GM12878 (cell line): ENCODE measurements around the gene NPHS1. TPM values are rescaled to one million over a fixed set of nuclear protein-coding genes. Genes with fewer than 3 reads are reported as not detected.

Source experiments
- ATAC-seq: fragments of 200-7000 bp; cut with Tn5 transposase; 3 replicates; pipeline ENCODE4 v1.9.1; 2020; ENCODE audit warnings: mild to moderate bottlenecking, moderate library complexity
- BruUV-seq: library from RNA; stranded (reverse); fragments of 400-500 nt; replicated peaks from 2 replicates; lab custom pipeline; 2021; lab: Mats Ljungman, UMichigan
- CTCF ChIA-PET: fragments of 300-600 bp; sonication (Branson Sonifier 250); formaldehyde crosslinking; extraction: SDS; loops from one replicate; lab custom pipeline; 2021; ENCODE audit warnings: inconsistent platforms; lab: Yijun Ruan, JAX
- POLR2A ChIA-PET: fragments of 350-600 bp; formaldehyde crosslinking; extraction: SDS; loops from one replicate; lab custom pipeline; 2021; ENCODE audit warnings: inconsistent platforms; lab: Charles Lee
- RAD21 ChIA-PET: fragments of 300-600 bp; sonication (Branson Sonifier 250); formaldehyde crosslinking; loops from one replicate; lab custom pipeline; 2023; ENCODE audit warnings: antibody characterized with exemption; ENCODE audit not compliant: unreplicated experiment; lab: Charles Lee
- SMC1A ChIA-PET: fragments of 300-600 bp; sonication (Branson Sonifier 250); formaldehyde crosslinking; loops from one replicate; lab custom pipeline; 2023; ENCODE audit not compliant: unreplicated experiment, uncharacterized antibody; lab: Charles Lee
- DNase-seq: peaks from one replicate; pipeline ENCODE4 v3.0.0-alpha.2; 2011; ENCODE audit warnings: low read depth, low spot score
- FAIRE-seq: peaks from 3 replicates; lab custom pipeline; 2011; peaks lifted over from hg19 to GRCh38; lab: Jason Lieb, UNC
- H2AFZ ChIP-seq: 2 replicates; pipeline ENCODE4 v1.6.0; 2011; ENCODE audit warnings: low read depth, low read length, control low read depth; ENCODE audit not compliant: control insufficient read depth
- H3K27ac ChIP-seq: 2 replicates; pipeline ENCODE4 v1.5.1; 2011; ENCODE audit warnings: control low read depth; ENCODE audit not compliant: control insufficient read depth, insufficient read depth
- H3K27me3 ChIP-seq, 2 experiments: replicated peaks in 1 of 2; 2 replicates each; pipeline versions ENCODE4 v1.6.0 to v1.6.1; 2011; ENCODE audit warnings: low read length in 1 of 2; ENCODE audit not compliant: control insufficient read depth in 2 of 2, insufficient read depth in 2 of 2
- H3K36me3 ChIP-seq, 2 experiments: 2 replicates each; pipeline ENCODE4 v1.5.1; 2011; ENCODE audit warnings: low read length in 1 of 2; ENCODE audit not compliant: control insufficient read depth in 2 of 2, insufficient read depth in 2 of 2
- H3K4me1 ChIP-seq: 2 replicates; pipeline ENCODE4 v1.6.1; 2011; ENCODE audit warnings: mild to moderate bottlenecking, low read length, moderate library complexity, mixed read lengths; ENCODE audit not compliant: control insufficient read depth, insufficient read depth
- H3K4me2 ChIP-seq: 2 replicates; pipeline ENCODE4 v1.6.0; 2011; ENCODE audit warnings: control low read depth; ENCODE audit not compliant: control insufficient read depth, insufficient read depth
- H3K4me3 ChIP-seq: fragments of 200-600 bp; sonication (generic); 2 replicates; pipeline ENCODE4 v1.5.1; 2016
- H3K79me2 ChIP-seq: 2 replicates; pipeline ENCODE4 v1.6.0; 2011; ENCODE audit warnings: low read length; ENCODE audit not compliant: control insufficient read depth, insufficient read depth
- H3K9ac ChIP-seq: 2 replicates; pipeline ENCODE4 v1.8.0; 2011; ENCODE audit warnings: low read length, control low read depth, mixed read lengths; ENCODE audit not compliant: control insufficient read depth, insufficient read depth
- H3K9me3 ChIP-seq: replicated peaks from 3 replicates; pipeline ENCODE4 v1.5.1; 2011; ENCODE audit warnings: mild to moderate bottlenecking, low read length; ENCODE audit not compliant: control insufficient read depth, insufficient read depth
- H4K20me1 ChIP-seq: 2 replicates; pipeline ENCODE4 v1.6.0; 2011; ENCODE audit not compliant: control insufficient read depth, insufficient read depth
- BHLHE40 ChIP-seq, 2 experiments: fragments of 450-650 bp in 1 of 2; IDR thresholded peaks; 2 replicates each; pipeline ENCODE4 v1.6.1; 2011 to 2017; ENCODE audit warnings: low read depth in 2 of 2, borderline replicate concordance in 1 of 2, improper control_type of control experiment in 1 of 2, low read length in 1 of 2, mild to moderate bottlenecking in 1 of 2
- BMI1 ChIP-seq: fragments of 450-650 bp; IDR thresholded peaks from 2 replicates; pipeline ENCODE4 v1.6.1; 2016; ENCODE audit warnings: mild to moderate bottlenecking, moderate library complexity, borderline replicate concordance
- NFYB ChIP-seq: IDR thresholded peaks from 2 replicates; pipeline ENCODE4 v1.6.1; 2011; ENCODE audit warnings: low read depth, mild to moderate bottlenecking, low read length, improper control_type of control experiment, moderate library complexity; ENCODE audit not compliant: insufficient read depth
- NRF1 ChIP-seq: conservative IDR thresholded peaks from 2 replicates; pipeline ENCODE4 v1.6.1; 2011; ENCODE audit warnings: mild to moderate bottlenecking, low read depth, low read length, improper control_type of control experiment
- PKNOX1 ChIP-seq: fragments of 450-650 bp; IDR thresholded peaks from 2 replicates; pipeline ENCODE4 v1.6.1; 2016; ENCODE audit warnings: mild to moderate bottlenecking
- SIX5 ChIP-seq: IDR thresholded peaks from 2 replicates; pipeline ENCODE4 v1.6.1; 2011; ENCODE audit warnings: mild to moderate bottlenecking, low read depth, low read length, moderate library complexity; ENCODE audit not compliant: severe bottlenecking
- SMAD5 ChIP-seq: IDR thresholded peaks from 2 replicates; pipeline ENCODE4 v1.6.1; 2016; ENCODE audit warnings: antibody characterized with exemption, low read depth
- SUPT20H ChIP-seq: IDR thresholded peaks from 2 replicates; pipeline ENCODE4 v1.6.1; 2011; ENCODE audit warnings: low read depth, mild to moderate bottlenecking, low read length, moderate library complexity, borderline replicate concordance; ENCODE audit not compliant: control insufficient read depth
- TBL1XR1 ChIP-seq: IDR thresholded peaks from 2 replicates; pipeline ENCODE4 v1.6.1; 2012; ENCODE audit warnings: low read depth, low read length, improper control_type of control experiment
- ZSCAN29 ChIP-seq: fragments of 450-650 bp; IDR thresholded peaks from 2 replicates; pipeline ENCODE4 v1.6.1; 2017; ENCODE audit warnings: mild to moderate bottlenecking, moderate library complexity
- WGBS: methylation state at CpG from one replicate; pipeline ENCODE4 v1.1.6; 2016; ENCODE audit warnings: low lambda C conversion rate; ENCODE audit not compliant: insufficient replicate concordance, insufficient coverage; ENCODE audit errors: missing lambda C conversion rate; 5-methylcytosine and 5-hydroxymethylcytosine counted together
- in situ Hi-C: fragments of 300-500 bp; cut with MboI; formaldehyde crosslinking; loops from 9 replicates; pipeline ENCODE4 v1.14.3; 2018; ENCODE audit warnings: mixed read lengths
- intact Hi-C: fragments of 100-400 bp; cut with micrococcal nuclease; formaldehyde crosslinking; loops from one replicate; pipeline ENCODE4 v1.14.2; 2022; ENCODE audit not compliant: unreplicated experiment
- polyA plus RNA-seq, 11 experiments: library from polyadenylated mRNA; depleted of rRNA in 4 of 11; unstranded in 6 of 11; stranded (reverse) in 5 of 11; fragments of >200 nt; fragmentation: Nextera tagmentation in 4 of 11; fragmentation: Illumina TruSeq in 1 of 11; extraction: Ambion mirVana in 4 of 11; extraction: Trizol in 1 of 11; gene quantifications; 1 replicate in 1 of 11; 2 replicates in 10 of 11; pipeline versions ENCODE4 v1.2.1 to v1.2.3, GENCODE V29; 2011 to 2016; ENCODE audit warnings: inconsistent platforms in 2 of 11, missing spikeins in 2 of 11, low read depth in 1 of 11
- total RNA-seq, 4 experiments: library from RNA; depleted of rRNA in 3 of 4; stranded (reverse); fragments of >200 nt in 3 of 4; fragmentation: Illumina TruSeq in 1 of 4; extraction: Trizol in 1 of 4; gene quantifications; 2 replicates each; pipeline versions ENCODE4 v1.2.1 to v1.2.3, GENCODE V29; 2013 to 2021
- TF ChIP-seq, protein P1 (sequence below): fragments of 450-650 bp; formaldehyde crosslinking; IDR thresholded peaks from 2 replicates; pipeline ENCODE4 v1.5.0; 2022; ENCODE audit warnings: mild to moderate bottlenecking, missing genetic modification characterization

Gene NPHS1
- total and polyA plus RNA-seq, 10 of the 15 experiments (the other 5 are each of a cell fraction or from before 2014, with no cell fraction given): not detected

GRCh38 chr19:35859414-35859813 lies 7.1 kb upstream of the NPHS1 start:
- Histone ChIP-seq H3K36me3 (no peaks in the 10 kb centered on the region), H4K20me1 (no peaks in the 10 kb centered on the region), H3K9ac (no peak overlapping the region), H3K27ac (no peak overlapping the region), H3K4me2 (no peak overlapping the region), H3K9me3 (no peaks in the 10 kb centered on the region), H3K79me2 (no peaks in the 10 kb centered on the region), H3K4me1 (peaks cover 3% of the 10 kb centered on the region; the same call in 1 of the 2 replicates), H3K4me3 (no peak overlapping the region), H2AFZ (no peak overlapping the region), H3K27me3 (peaks cover 14 to 15% of the 10 kb centered on the region in 2 experiments; a peak in 3 of 4 replicates)
- ChIA-PET POLR2A (no interaction called here), SMC1A (no interaction called here), CTCF (interaction anchor here (0.9 kb wide), 1 partner anchor 169 kb away, joined by 3 read pairs; no protein-coding TSS in a partner anchor), RAD21 (no interaction called here)
- no peak for ATAC-seq
- FAIRE-seq: no peak
- DNase-seq: no peak
- in situ Hi-C loops: no loop called here
- intact Hi-C loops: no loop called here
- TF ChIP-seq BMI1: no peak
- no TSS peak for BruUV-seq
- 29% methylated on average over 4 of the region's 4 CpGs for WGBS

DNA sequence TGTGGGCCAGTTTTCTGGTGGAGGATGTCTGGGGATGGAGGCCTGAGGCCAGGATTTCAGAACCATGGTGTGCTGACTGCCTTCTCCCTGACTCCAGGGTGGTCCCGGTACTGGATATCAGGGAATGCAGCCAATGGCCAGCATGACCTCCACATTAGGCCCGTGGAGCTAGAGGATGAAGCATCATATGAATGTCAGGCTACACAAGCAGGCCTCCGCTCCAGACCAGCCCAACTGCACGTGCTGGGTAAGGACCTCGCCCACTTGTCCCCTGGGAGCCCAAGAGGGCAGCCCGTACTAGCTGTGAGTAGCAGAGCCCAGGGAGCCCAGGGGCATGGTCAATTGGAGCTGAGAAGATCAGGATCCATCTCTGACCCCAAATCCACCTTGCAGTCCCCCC lies 6.0 kb upstream of the NPHS1 start:
- intact Hi-C loops: no loop called here

More for the DNA sequence above, 6.0 kb upstream of the NPHS1 start:
- WGBS: 16% methylated on average over 6 of the region's 6 CpGs
- H3K27ac ChIP-seq: no peak overlapping the region
- peaks cover 14 to 15% of the 10 kb centered on the region in 2 experiments; a peak in 3 of 4 replicates for H3K27me3 ChIP-seq
- no peak overlapping the region for H3K4me2 ChIP-seq
- TF ChIP-seq NFYB (no peak), ZSCAN29 (no peak), PKNOX1 (no peak), NRF1 (no peak), BHLHE40 (IDR thresholded peaks at IDR 0.05; ENCODE audit: borderline replicate concordance in 1 of 2, low read depth in 2 of 2, low read length in 1 of 2) (no peak), SIX5 (no peak), SUPT20H (no peak), BMI1 (no peak), TBL1XR1 (no peak), SMAD5 (no peak)
- TF ChIP-seq, protein P1, sequence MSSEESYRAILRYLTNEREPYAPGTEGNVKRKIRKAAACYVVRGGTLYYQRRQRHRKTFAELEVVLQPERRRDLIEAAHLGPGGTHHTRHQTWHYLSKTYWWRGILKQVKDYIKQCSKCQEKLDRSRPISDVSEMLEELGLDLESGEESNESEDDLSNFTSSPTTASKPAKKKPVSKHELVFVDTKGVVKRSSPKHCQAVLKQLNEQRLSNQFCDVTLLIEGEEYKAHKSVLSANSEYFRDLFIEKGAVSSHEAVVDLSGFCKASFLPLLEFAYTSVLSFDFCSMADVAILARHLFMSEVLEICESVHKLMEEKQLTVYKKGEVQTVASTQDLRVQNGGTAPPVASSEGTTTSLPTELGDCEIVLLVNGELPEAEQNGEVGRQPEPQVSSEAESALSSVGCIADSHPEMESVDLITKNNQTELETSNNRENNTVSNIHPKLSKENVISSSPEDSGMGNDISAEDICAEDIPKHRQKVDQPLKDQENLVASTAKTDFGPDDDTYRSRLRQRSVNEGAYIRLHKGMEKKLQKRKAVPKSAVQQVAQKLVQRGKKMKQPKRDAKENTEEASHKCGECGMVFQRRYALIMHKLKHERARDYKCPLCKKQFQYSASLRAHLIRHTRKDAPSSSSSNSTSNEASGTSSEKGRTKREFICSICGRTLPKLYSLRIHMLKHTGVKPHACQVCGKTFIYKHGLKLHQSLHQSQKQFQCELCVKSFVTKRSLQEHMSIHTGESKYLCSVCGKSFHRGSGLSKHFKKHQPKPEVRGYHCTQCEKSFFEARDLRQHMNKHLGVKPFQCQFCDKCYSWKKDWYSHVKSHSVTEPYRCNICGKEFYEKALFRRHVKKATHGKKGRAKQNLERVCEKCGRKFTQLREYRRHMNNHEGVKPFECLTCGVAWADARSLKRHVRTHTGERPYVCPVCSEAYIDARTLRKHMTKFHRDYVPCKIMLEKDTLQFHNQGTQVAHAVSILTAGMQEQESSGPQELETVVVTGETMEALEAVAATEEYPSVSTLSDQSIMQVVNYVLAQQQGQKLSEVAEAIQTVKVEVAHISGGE: no peak
- TF ChIP-seq, all 136 proteins: peak for 0
- POLR2A ChIA-PET: interaction anchor here (0.7 kb wide), 1 partner anchor 72 kb away, joined by 3 read pairs; no protein-coding TSS in a partner anchor
- ATAC-seq: no peak
- no TSS peak for BruUV-seq
- Histone ChIP-seq H3K4me3 (no peak overlapping the region), H3K9me3 (no peaks in the 10 kb centered on the region), H3K36me3 (no peaks in the 10 kb centered on the region), H2AFZ (no peak overlapping the region), H4K20me1 (no peaks in the 10 kb centered on the region), H3K9ac (no peak overlapping the region), H3K4me1 (peaks cover 3% of the 10 kb centered on the region; the same call in 1 of the 2 replicates), H3K79me2 (no peaks in the 10 kb centered on the region)
- no peak for DNase-seq
- RAD21 ChIA-PET: no interaction called here
- no peak for FAIRE-seq
- CTCF ChIA-PET: no interaction called here
- SMC1A ChIA-PET: no interaction called here
- in situ Hi-C loops: no loop called here
